Measurements from ENCODE around the gene CUBN.

CUBN gene

DNA sequence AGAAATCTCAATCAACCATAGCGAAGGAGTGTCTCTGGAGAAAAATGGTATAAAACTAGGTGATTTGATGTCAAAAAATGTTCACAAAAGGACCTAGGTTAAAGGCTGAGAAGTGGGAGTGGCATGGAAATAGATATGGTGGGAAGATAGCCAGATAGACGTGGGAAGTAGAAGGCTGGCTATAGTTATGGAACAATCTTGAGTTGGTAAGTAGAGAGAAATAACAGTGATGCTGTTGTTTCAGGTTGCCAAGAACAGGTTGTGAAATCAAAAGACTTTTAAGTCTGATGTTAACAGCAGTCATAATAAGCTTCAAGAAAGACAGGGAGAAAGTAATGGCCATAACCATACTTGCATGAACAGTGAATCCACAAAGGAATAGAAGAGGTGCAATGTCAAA, 206.3 kb downstream of the CUBN start:
- TF ChIP-seq, protein P1, sequence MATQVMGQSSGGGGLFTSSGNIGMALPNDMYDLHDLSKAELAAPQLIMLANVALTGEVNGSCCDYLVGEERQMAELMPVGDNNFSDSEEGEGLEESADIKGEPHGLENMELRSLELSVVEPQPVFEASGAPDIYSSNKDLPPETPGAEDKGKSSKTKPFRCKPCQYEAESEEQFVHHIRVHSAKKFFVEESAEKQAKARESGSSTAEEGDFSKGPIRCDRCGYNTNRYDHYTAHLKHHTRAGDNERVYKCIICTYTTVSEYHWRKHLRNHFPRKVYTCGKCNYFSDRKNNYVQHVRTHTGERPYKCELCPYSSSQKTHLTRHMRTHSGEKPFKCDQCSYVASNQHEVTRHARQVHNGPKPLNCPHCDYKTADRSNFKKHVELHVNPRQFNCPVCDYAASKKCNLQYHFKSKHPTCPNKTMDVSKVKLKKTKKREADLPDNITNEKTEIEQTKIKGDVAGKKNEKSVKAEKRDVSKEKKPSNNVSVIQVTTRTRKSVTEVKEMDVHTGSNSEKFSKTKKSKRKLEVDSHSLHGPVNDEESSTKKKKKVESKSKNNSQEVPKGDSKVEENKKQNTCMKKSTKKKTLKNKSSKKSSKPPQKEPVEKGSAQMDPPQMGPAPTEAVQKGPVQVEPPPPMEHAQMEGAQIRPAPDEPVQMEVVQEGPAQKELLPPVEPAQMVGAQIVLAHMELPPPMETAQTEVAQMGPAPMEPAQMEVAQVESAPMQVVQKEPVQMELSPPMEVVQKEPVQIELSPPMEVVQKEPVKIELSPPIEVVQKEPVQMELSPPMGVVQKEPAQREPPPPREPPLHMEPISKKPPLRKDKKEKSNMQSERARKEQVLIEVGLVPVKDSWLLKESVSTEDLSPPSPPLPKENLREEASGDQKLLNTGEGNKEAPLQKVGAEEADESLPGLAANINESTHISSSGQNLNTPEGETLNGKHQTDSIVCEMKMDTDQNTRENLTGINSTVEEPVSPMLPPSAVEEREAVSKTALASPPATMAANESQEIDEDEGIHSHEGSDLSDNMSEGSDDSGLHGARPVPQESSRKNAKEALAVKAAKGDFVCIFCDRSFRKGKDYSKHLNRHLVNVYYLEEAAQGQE (IDR thresholded peaks at IDR 0.05; ENCODE audit: insufficient replicate concordance, low read depth) = no peak
- TF ChIP-seq SPI1 (IDR thresholded peaks at IDR 0.05; ENCODE audit: borderline replicate concordance, low read depth) (no peak), GABPA (IDR thresholded peaks at IDR 0.05; ENCODE audit: low read depth) (no peak), POLR2AphosphoS5 (IDR thresholded peaks at IDR 0.05; ENCODE audit: low read depth) (no peak)
- TF ChIP-seq, protein P2, sequence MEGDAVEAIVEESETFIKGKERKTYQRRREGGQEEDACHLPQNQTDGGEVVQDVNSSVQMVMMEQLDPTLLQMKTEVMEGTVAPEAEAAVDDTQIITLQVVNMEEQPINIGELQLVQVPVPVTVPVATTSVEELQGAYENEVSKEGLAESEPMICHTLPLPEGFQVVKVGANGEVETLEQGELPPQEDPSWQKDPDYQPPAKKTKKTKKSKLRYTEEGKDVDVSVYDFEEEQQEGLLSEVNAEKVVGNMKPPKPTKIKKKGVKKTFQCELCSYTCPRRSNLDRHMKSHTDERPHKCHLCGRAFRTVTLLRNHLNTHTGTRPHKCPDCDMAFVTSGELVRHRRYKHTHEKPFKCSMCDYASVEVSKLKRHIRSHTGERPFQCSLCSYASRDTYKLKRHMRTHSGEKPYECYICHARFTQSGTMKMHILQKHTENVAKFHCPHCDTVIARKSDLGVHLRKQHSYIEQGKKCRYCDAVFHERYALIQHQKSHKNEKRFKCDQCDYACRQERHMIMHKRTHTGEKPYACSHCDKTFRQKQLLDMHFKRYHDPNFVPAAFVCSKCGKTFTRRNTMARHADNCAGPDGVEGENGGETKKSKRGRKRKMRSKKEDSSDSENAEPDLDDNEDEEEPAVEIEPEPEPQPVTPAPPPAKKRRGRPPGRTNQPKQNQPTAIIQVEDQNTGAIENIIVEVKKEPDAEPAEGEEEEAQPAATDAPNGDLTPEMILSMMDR (IDR thresholded peaks at IDR 0.05; ENCODE audit: insufficient read depth, low read length) = no peak
- H3K4me3 ChIP-seq (replicated peaks; ENCODE audit: insufficient read depth, low read length) = no peak overlapping the region
- no peak for DNase-seq (ENCODE audit: low read depth in 1 of 2, low spot score in 1 of 2)
- H3K27me3 ChIP-seq (ENCODE audit: insufficient read depth, poor library complexity, severe bottlenecking) = no peaks in the 10 kb centered on the region
- no peak overlapping the region for H3K27ac ChIP-seq (replicated peaks)

DNA sequence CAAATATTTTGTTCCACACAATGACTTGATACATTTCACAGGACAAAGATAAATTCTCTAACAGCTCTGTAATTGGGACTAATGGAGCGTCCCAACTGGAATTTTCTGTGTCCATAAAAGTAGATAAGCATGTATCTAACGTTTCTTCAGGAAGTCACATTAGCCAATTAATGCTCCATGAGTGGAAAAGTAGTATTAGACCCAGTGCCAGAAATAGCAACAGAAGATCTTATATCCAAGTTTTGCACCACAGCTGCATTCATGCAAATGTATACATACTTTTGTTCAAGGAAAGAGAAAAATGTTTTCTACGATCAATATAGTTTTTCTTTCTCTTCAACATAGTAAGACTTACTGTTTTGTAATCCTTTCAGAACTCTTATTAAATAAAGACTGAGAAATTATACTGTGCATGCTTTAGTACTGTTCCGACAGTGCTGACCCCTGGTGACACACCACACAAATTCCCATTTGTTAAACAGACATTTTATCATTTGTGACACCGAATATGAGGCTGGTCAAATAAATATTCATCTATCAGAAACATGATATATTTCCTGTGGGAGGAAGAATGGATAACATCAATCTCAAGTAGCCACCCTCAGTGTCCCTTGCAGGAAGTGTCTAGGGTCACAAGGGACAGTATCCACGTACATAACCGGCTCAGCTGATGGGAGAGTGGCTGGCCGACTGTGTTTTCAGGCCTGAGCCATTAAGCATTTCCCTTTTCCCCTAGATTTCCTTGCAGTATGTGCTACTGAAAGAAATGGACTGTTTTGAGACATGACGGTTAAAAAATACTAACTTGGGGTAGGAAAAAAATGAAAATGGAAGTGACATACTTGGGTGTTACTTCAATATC, 210.3 kb downstream of the CUBN start:
- H3K27ac ChIP-seq (replicated peaks) = no peak overlapping the region
- H3K4me3 ChIP-seq (replicated peaks; ENCODE audit: insufficient read depth, low read length) = no peak overlapping the region

DNA sequence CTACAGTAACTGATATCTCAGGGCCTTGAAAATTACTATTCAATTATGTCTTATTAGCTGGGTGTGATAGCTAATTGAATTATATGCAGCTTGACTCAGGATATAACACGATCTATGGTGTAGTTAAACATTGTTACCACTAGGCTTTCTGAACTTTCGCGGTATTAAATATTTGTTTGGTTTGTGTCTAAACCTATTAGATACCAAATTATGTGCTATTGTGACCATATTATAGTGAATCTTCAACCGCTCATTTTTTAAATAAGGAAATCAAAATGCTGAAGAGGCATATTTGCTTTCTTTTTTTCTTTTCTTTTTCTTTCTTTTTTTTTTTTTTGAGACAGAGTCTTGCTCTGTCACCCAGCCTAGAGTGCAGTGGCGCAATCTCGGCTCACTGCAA, 213.1 kb downstream of the CUBN start:
- no peak for DNase-seq (ENCODE audit: low read depth in 1 of 2, low spot score in 1 of 2)
- Histone ChIP-seq H3K27me3 (ENCODE audit: insufficient read depth, poor library complexity, severe bottlenecking) (no peaks in the 10 kb centered on the region), H3K4me3 (replicated peaks; ENCODE audit: insufficient read depth, low read length) (no peak overlapping the region), H3K27ac (replicated peaks) (no peak overlapping the region)
- TF ChIP-seq, protein P1 (IDR thresholded peaks at IDR 0.05; ENCODE audit: insufficient replicate concordance, low read depth) = no peak
- TF ChIP-seq, protein P2 (IDR thresholded peaks at IDR 0.05; ENCODE audit: insufficient read depth, low read length) = no peak
- TF ChIP-seq SPI1 (IDR thresholded peaks at IDR 0.05; ENCODE audit: borderline replicate concordance, low read depth) (no peak), GABPA (IDR thresholded peaks at IDR 0.05; ENCODE audit: low read depth) (no peak), POLR2AphosphoS5 (IDR thresholded peaks at IDR 0.05; ENCODE audit: low read depth) (no peak)

More for the DNA sequence above, 210.3 kb downstream of the CUBN start:
- TF ChIP-seq, protein P1 (IDR thresholded peaks at IDR 0.05; ENCODE audit: insufficient replicate concordance, low read depth) = no peak
- TF ChIP-seq GABPA (IDR thresholded peaks at IDR 0.05; ENCODE audit: low read depth) (no peak), POLR2AphosphoS5 (IDR thresholded peaks at IDR 0.05; ENCODE audit: low read depth) (no peak)
- TF ChIP-seq, protein P2 (IDR thresholded peaks at IDR 0.05; ENCODE audit: insufficient read depth, low read length) = no peak
- DNase-seq (ENCODE audit: low read depth in 1 of 2, low spot score in 1 of 2) = no peak
- no peaks in the 10 kb centered on the region for H3K27me3 ChIP-seq (ENCODE audit: insufficient read depth, poor library complexity, severe bottlenecking)
